ENCODE measurements around the gene KRTAP5-9. TPM values are rescaled to one million over a fixed set of nuclear protein-coding genes. Genes with fewer than 3 reads are reported as not detected.
"Not testable (repeated sequence)": the region's sequence is repeated elsewhere in the genome, so short reads cannot be mapped to it uniquely, and the experiment has no call there.

KRTAP5-9 gene
- total RNA-seq, 4 donors from 2014 or later = 1.3 to 2.0 TPM; not detected in 2

DNA sequence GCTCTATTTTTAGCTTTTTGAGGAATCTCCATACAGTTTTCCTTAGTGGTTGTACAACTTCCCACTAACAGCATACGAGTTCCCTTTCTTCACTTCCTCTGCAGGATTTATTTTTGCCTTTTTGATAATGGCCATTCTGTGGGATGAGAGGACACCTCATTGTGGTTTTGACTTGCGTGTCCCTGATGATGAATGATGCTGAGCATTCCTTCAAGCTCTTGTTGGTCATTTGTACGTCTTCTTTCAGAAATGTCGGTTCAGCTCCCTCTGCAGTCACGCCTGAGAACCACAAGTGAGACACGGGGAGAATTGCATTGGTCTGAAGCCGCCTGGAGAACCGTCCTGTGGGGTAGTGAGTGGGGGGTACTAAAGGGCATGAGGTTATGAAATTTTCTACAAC is 15.2 kb downstream of the KRTAP5-9 start:
- no peaks in the 10 kb centered on the region for H3K4me1 ChIP-seq
- peak in 2 of 3 donors; percentile 19 to 47 for DNase-seq
- TF ChIP-seq, protein P1, sequence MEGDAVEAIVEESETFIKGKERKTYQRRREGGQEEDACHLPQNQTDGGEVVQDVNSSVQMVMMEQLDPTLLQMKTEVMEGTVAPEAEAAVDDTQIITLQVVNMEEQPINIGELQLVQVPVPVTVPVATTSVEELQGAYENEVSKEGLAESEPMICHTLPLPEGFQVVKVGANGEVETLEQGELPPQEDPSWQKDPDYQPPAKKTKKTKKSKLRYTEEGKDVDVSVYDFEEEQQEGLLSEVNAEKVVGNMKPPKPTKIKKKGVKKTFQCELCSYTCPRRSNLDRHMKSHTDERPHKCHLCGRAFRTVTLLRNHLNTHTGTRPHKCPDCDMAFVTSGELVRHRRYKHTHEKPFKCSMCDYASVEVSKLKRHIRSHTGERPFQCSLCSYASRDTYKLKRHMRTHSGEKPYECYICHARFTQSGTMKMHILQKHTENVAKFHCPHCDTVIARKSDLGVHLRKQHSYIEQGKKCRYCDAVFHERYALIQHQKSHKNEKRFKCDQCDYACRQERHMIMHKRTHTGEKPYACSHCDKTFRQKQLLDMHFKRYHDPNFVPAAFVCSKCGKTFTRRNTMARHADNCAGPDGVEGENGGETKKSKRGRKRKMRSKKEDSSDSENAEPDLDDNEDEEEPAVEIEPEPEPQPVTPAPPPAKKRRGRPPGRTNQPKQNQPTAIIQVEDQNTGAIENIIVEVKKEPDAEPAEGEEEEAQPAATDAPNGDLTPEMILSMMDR (IDR thresholded peaks at IDR 0.05) = peak in 3 of 6 experiments; percentile 7 to 27 (median 15)
- no peak for TF ChIP-seq POLR2A (IDR thresholded peaks at IDR 0.05)
- no peaks in the 10 kb centered on the region for H3K9me3 ChIP-seq
- H3K27me3 ChIP-seq = no peaks in the 10 kb centered on the region
- H3K4me3 ChIP-seq = no peak overlapping the region
- H3K27ac ChIP-seq = no peak overlapping the region
- H3K36me3 ChIP-seq = no peaks in the 10 kb centered on the region

- no peaks in the 10 kb centered on the region for H3K36me3 ChIP-seq
- H3K27ac ChIP-seq = no peak overlapping the region
- H3K9me3 ChIP-seq = no peaks in the 10 kb centered on the region
- TF ChIP-seq, protein P1 (IDR thresholded peaks at IDR 0.05) = no peak
- TF ChIP-seq POLR2A (IDR thresholded peaks at IDR 0.05) = no peak
- DNase-seq = peak in 1 of 3 donors; percentile 8
- H3K4me3 ChIP-seq = no peak overlapping the region
- no peaks in the 10 kb centered on the region for H3K4me1 ChIP-seq
- H3K27me3 ChIP-seq = no peaks in the 10 kb centered on the region
Measured at GRCh38 chr11:71564430-71564829, 16.2 kb downstream of the KRTAP5-9 start.

DNA sequence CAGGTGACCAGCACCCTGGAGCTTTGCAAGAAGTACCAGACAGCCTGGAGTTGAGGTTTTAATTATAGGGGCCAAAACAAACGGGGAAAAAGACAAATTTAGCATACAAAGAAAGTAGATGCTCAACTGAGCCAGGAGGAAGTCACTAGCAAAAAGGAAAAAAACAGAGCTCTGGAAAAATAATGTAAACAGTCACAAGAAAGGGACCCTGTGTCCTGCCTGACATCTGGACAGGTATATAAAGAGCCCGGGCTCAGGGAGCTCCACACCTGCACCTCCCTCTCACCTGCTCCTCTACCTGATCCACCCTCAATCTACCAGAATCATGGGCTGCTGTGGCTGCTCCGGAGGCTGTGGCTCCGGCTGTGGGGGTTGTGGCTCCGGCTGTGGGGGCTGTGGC is 17.0 kb downstream of the KRTAP5-9 start, which contains the start of gene KRTAP5-10:
Gene KRTAP5-10 (plus strand): TSS at position 301 of the 400 bp plus-strand sequence. CDS start 25 bp downstream, at position 326.
- Histone ChIP-seq H3K36me3 (no peaks in the 10 kb centered on the region), H3K4me3 (no peak within 1 kb of the TSS), H3K4me1 (no peaks in the 10 kb centered on the region), H3K9me3 (no peaks in the 10 kb centered on the region), H3K27ac (no peak within 1 kb of the TSS), H3K27me3 (no peaks in the 10 kb centered on the region)
- peak in 1 of 3 donors; percentile 22 for DNase-seq
- no peak for TF ChIP-seq POLR2A (IDR thresholded peaks at IDR 0.05)
- TF ChIP-seq, protein P1 (IDR thresholded peaks at IDR 0.05) = no peak

GRCh38 chr11:71566081-71566620 is 17.9 kb downstream of the KRTAP5-9 start:
- no peak overlapping the region for H3K27ac ChIP-seq
- no peaks in the 10 kb centered on the region for H3K36me3 ChIP-seq
- no peaks in the 10 kb centered on the region for H3K27me3 ChIP-seq
- H3K9me3 ChIP-seq = no peaks in the 10 kb centered on the region
- DNase-seq = no peak
- no peak overlapping the region for H3K4me3 ChIP-seq
- TF ChIP-seq, protein P1 (IDR thresholded peaks at IDR 0.05) = no peak
- TF ChIP-seq POLR2A (IDR thresholded peaks at IDR 0.05) = no peak
- no peaks in the 10 kb centered on the region for H3K4me1 ChIP-seq

GRCh38 chr11:71566626-71567599 is 18.7 kb downstream of the KRTAP5-9 start:
- not testable (repeated sequence) for H3K27ac ChIP-seq, H3K36me3 ChIP-seq, H3K4me1 ChIP-seq, H3K9me3 ChIP-seq, H3K27me3 ChIP-seq, H3K4me3 ChIP-seq, DNase-seq

- not testable (repeated sequence) for H3K4me3 ChIP-seq
Measured at GRCh38 chr11:71567633-71568032, 19.4 kb downstream of the KRTAP5-9 start.

More at GRCh38 chr11:71567633-71568032, 19.4 kb downstream of the KRTAP5-9 start:
- not testable (repeated sequence) for H3K36me3 ChIP-seq, H3K27me3 ChIP-seq, DNase-seq, H3K27ac ChIP-seq, H3K4me1 ChIP-seq, H3K9me3 ChIP-seq
